Activated naive CD8-positive, alpha-beta T cell treated with anti-CD3 and anti-CD28 coated beads for 36 hours (primary cell): ENCODE results near the gene TDRKH. TPM values are rescaled to one million over a fixed set of nuclear protein-coding genes. Genes with fewer than 3 reads are reported as not detected.

Experiments
- DNase-seq: peaks from one replicate; pipeline ENCODE4 v3.0.0; 2021
- H3K27ac Mint-ChIP-seq: one replicate; pipeline ENCODE4 v1.8.0; 2022; ENCODE audit warnings: mild to moderate bottlenecking, moderate library complexity, mixed read lengths
- H3K27me3 Mint-ChIP-seq: one replicate; pipeline ENCODE4 v1.8.0; 2022; ENCODE audit warnings: mild to moderate bottlenecking, mixed read lengths
- H3K36me3 Mint-ChIP-seq: one replicate; pipeline ENCODE4 v1.8.0; 2021; ENCODE audit warnings: mild to moderate bottlenecking, mixed read lengths
- H3K4me1 Mint-ChIP-seq: one replicate; pipeline ENCODE4 v1.8.0; 2021; ENCODE audit warnings: mixed read lengths
- H3K4me3 Mint-ChIP-seq: one replicate; pipeline ENCODE4 v1.8.0; 2022; ENCODE audit warnings: mild to moderate bottlenecking, moderate library complexity, mixed read lengths
- H3K9me3 Mint-ChIP-seq: one replicate; pipeline ENCODE4 v1.8.0; 2022; ENCODE audit warnings: mixed read lengths
- total RNA-seq, 2 experiments: library from RNA; stranded (reverse); gene quantifications; one replicate each; pipeline ENCODE4 v1.2.3, GENCODE V29; 2021

TDRKH gene
- total RNA-seq, 2 experiments from 2014 or later, result 9.0 to 9.1 TPM

- peaks cover 5% of the 10 kb centered on the region for H3K27me3 Mint-ChIP-seq
- H3K36me3 Mint-ChIP-seq, result no peaks in the 10 kb centered on the region
- peaks cover 51% of the 10 kb centered on the region for H3K4me1 Mint-ChIP-seq
- H3K27ac Mint-ChIP-seq, result no peak overlapping the region
- no peak overlapping the region for H3K4me3 Mint-ChIP-seq
- no peak for DNase-seq
- no peaks in the 10 kb centered on the region for H3K9me3 Mint-ChIP-seq
These were observed 39.2 kb upstream of the TDRKH start for GRCh38 chr1:151829352-151830046.

- H3K27me3 Mint-ChIP-seq, result peaks cover 6% of the 10 kb centered on the region
- DNase-seq, result no peak
- H3K4me3 Mint-ChIP-seq, result no peak overlapping the region
- no peaks in the 10 kb centered on the region for H3K36me3 Mint-ChIP-seq
- H3K27ac Mint-ChIP-seq, result no peak overlapping the region
- peaks cover 47% of the 10 kb centered on the region for H3K4me1 Mint-ChIP-seq
- H3K9me3 Mint-ChIP-seq, result no peaks in the 10 kb centered on the region
These were observed 38.6 kb upstream of the TDRKH start for GRCh38 chr1:151828921-151829320.

DNA sequence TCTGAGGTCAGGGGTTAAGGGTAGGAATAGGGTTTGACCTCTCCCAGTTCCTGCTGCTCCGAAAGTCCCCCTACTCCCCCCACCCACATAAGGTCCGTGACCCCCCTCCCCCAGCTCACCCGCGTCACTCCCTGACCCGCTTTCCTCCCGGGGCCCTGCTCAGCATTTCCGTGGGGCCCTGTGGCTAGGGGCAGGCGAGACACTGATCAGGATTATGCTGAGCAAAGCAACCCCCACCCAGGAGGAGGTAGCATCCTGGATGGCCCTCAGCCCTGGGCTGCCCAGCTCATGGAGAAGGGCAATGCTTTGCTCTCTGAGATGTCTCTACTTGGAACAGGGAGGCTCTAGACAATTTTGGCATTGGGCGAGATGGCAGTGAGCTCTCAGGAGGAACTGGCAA, 37.6 kb upstream of the TDRKH start:
- Mint-ChIP-seq H3K4me1 (peaks cover 42% of the 10 kb centered on the region), H3K36me3 (no peaks in the 10 kb centered on the region), H3K27me3 (peaks cover 6% of the 10 kb centered on the region), H3K27ac (no peak overlapping the region), H3K9me3 (no peaks in the 10 kb centered on the region), H3K4me3 (no peak overlapping the region)
- no peak for DNase-seq

DNA sequence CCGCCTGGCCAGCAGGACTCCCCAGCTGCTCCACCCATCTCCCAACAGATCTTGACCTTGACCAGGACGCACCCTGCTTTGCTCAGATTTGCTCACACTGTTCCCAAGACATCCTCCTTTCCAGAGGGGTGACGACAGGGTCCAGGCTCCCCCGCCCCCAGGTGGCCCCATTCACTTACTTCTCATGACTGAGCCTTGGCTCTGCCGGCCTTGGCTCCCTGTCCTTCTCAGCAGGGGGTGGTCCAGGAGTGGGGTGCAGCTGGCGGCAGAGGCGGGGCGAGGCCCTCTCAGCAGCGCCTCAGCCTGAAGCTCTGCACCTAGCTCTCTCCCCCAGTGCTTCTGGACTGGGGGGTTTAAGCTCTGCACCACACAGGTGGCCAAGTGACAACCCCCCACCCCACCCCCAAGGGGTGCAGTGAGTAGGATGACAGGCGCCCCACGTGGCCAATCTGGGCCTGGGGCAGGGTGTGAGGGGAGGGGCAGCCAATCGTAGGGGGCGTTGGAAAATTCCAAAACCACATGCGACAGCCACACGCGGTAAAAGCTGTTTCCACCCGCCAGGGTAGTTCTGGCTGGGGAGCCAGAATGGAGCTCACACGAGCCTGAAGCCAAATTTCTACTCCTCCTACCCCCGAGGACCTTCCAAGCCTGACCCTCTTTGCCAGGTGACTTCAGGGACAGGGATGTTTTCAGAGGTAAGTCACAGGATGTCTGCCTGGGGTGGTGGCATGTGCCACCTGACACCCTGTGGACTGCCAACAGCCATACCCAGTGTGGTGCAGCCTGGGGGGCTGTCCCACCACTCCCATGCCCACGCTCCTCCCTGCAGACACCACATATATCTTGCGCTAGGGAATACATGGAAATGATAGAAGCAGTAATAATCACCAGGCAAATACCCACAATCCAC, 35.7 kb upstream of the TDRKH start:
- peaks cover 55% of the 10 kb centered on the region for H3K4me1 Mint-ChIP-seq
- no peak overlapping the region for H3K27ac Mint-ChIP-seq
- H3K36me3 Mint-ChIP-seq, result no peaks in the 10 kb centered on the region
- no peak overlapping the region for H3K4me3 Mint-ChIP-seq
- peak; percentile 57 for DNase-seq
- H3K9me3 Mint-ChIP-seq, result no peaks in the 10 kb centered on the region
- H3K27me3 Mint-ChIP-seq, result peaks cover 6% of the 10 kb centered on the region

GRCh38 chr1:151825204-151825603, 34.9 kb upstream of the TDRKH start:
- H3K36me3 Mint-ChIP-seq, result no peaks in the 10 kb centered on the region
- no peak overlapping the region for H3K4me3 Mint-ChIP-seq

DNA sequence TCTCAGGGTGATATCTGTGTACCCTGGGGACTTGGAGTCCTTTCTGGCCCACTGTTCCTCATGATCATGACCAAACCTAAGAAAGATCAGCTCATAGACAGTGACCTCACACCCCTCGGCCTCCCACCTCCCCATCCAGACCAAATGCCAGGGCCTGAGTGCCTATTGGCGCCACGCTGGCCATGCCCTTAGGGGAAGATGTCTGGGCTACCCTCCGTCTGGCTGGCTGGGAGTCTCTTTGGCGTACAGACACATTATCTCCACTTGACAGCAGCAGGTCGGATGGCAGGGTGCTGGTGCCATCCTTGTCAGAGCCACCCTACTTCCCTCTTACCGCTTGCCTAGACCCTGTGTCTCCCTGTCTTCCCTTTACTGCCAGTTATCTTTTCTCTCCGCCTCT, 32.9 kb upstream of the TDRKH start:
- Mint-ChIP-seq H3K27me3 (peaks cover 6% of the 10 kb centered on the region), H3K36me3 (no peaks in the 10 kb centered on the region), H3K9me3 (no peaks in the 10 kb centered on the region), H3K27ac (no peak overlapping the region), H3K4me1 (peaks cover 41% of the 10 kb centered on the region), H3K4me3 (no peak overlapping the region)
- no peak for DNase-seq

More at GRCh38 chr1:151825204-151825603, 34.9 kb upstream of the TDRKH start:
- Mint-ChIP-seq H3K9me3 (no peaks in the 10 kb centered on the region), H3K27me3 (peaks cover 6% of the 10 kb centered on the region), H3K4me1 (peaks cover 59% of the 10 kb centered on the region), H3K27ac (no peak overlapping the region)
- DNase-seq, result no peak

DNA sequence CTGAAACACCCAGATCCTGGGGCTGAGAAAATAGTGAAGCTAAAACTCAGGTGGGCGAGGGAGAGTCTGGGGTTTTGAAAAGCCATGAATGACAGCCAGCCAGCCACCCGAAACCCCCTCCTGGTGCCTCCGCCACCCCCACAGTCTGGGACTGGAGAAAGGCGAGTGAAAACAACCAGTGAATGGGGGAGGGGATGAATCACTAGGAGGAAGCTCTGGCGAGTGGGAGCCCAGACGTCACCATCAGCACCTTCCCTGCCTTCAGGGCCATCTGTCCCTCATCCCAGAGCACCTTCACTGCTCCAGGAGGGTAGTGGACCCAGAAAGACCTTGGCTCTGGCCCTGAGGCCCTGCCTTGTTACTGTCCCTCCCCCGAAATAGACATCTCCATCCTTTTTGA, 32.1 kb upstream of the TDRKH start:
- H3K4me3 Mint-ChIP-seq, result no peak overlapping the region
- peaks cover 6% of the 10 kb centered on the region for H3K27me3 Mint-ChIP-seq
- H3K4me1 Mint-ChIP-seq, result peaks cover 35% of the 10 kb centered on the region

DNA sequence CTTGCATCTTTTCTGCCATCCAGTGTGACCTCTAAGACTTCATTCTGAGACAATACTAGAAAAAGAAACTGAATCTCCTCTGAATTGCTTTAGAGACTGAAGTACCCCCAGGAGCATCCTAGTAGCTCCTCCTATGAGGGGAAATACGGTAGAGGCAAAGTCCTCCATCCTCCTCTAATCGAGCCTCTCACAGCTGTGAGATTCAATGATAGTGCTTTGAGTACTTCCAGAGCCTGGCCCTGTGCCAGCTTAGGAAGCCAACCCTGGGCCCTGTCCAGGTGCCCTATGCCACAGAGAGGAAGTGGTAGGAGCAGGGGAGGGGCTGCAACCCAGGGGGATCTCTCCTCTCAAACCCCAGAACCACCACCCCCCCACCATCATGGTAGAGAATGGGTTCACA, 30.6 kb upstream of the TDRKH start:
- H3K27ac Mint-ChIP-seq, result no peak overlapping the region
- peaks cover 35% of the 10 kb centered on the region for H3K4me1 Mint-ChIP-seq
- no peak for DNase-seq
- no peaks in the 10 kb centered on the region for H3K9me3 Mint-ChIP-seq
- H3K36me3 Mint-ChIP-seq, result no peaks in the 10 kb centered on the region
- no peak overlapping the region for H3K4me3 Mint-ChIP-seq
- peaks cover 6% of the 10 kb centered on the region for H3K27me3 Mint-ChIP-seq

More for the DNA sequence above, 32.1 kb upstream of the TDRKH start:
- peak; percentile 44 for DNase-seq
- Mint-ChIP-seq H3K9me3 (no peaks in the 10 kb centered on the region), H3K36me3 (no peaks in the 10 kb centered on the region), H3K27ac (no peak overlapping the region)

GRCh38 chr1:151819976-151820623, 29.8 kb upstream of the TDRKH start:
- Mint-ChIP-seq H3K9me3 (no peaks in the 10 kb centered on the region), H3K4me1 (peaks cover 36% of the 10 kb centered on the region), H3K36me3 (no peaks in the 10 kb centered on the region), H3K4me3 (no peak overlapping the region), H3K27ac (no peak overlapping the region), H3K27me3 (peaks cover 6% of the 10 kb centered on the region)
- no peak for DNase-seq

- no peak overlapping the region for H3K4me3 Mint-ChIP-seq
- peaks cover 36% of the 10 kb centered on the region for H3K4me1 Mint-ChIP-seq
- no peaks in the 10 kb centered on the region for H3K36me3 Mint-ChIP-seq
- no peak overlapping the region for H3K27ac Mint-ChIP-seq
- DNase-seq, result no peak
- H3K27me3 Mint-ChIP-seq, result no peaks in the 10 kb centered on the region
- no peaks in the 10 kb centered on the region for H3K9me3 Mint-ChIP-seq
These were observed 29.0 kb upstream of the TDRKH start for GRCh38 chr1:151819227-151819835.

- H3K36me3 Mint-ChIP-seq, result no peaks in the 10 kb centered on the region
- H3K27ac Mint-ChIP-seq, result no peak overlapping the region
- H3K4me3 Mint-ChIP-seq, result no peak overlapping the region
- H3K27me3 Mint-ChIP-seq, result no peaks in the 10 kb centered on the region
- no peaks in the 10 kb centered on the region for H3K9me3 Mint-ChIP-seq
- no peak for DNase-seq
- peaks cover 26% of the 10 kb centered on the region for H3K4me1 Mint-ChIP-seq
These were observed 27.0 kb upstream of the TDRKH start for GRCh38 chr1:151817353-151817730.

GRCh38 chr1:151816548-151817352, 26.4 kb upstream of the TDRKH start:
- no peak overlapping the region for H3K4me3 Mint-ChIP-seq
- no peaks in the 10 kb centered on the region for H3K9me3 Mint-ChIP-seq
- no peaks in the 10 kb centered on the region for H3K27me3 Mint-ChIP-seq
- no peak overlapping the region for H3K27ac Mint-ChIP-seq
- H3K36me3 Mint-ChIP-seq, result no peaks in the 10 kb centered on the region
- no peak for DNase-seq
- peaks cover 22% of the 10 kb centered on the region for H3K4me1 Mint-ChIP-seq

- no peak for DNase-seq
- Mint-ChIP-seq H3K27me3 (no peaks in the 10 kb centered on the region), H3K4me1 (peaks cover 13% of the 10 kb centered on the region), H3K4me3 (no peak overlapping the region), H3K9me3 (no peaks in the 10 kb centered on the region), H3K36me3 (no peaks in the 10 kb centered on the region), H3K27ac (no peak overlapping the region)
These were observed 25.5 kb upstream of the TDRKH start for GRCh38 chr1:151815716-151816327.

GRCh38 chr1:151814971-151815545, 24.8 kb upstream of the TDRKH start:
- Mint-ChIP-seq H3K27me3 (no peaks in the 10 kb centered on the region), H3K27ac (no peak overlapping the region), H3K9me3 (no peaks in the 10 kb centered on the region), H3K4me1 (peaks cover 8% of the 10 kb centered on the region), H3K4me3 (no peak overlapping the region), H3K36me3 (no peaks in the 10 kb centered on the region)
- no peak for DNase-seq
